Neuronal stem cell (in vitro differentiated cells): ENCODE results near the gene FHIT.
A peak's percentile ranks its signal among the peaks of the same experiment; 100 is the strongest.

Source experiments
- DNase-seq: peaks from one replicate; pipeline ENCODE4 v3.0.0-alpha.2; 2013; ENCODE audit warnings: low spot score
- H2AFZ ChIP-seq: one replicate; pipeline ENCODE4 v1.6.1; 2013; ENCODE audit warnings: mild to moderate bottlenecking, low read length, inconsistent platforms
- H2AK5ac ChIP-seq: 2 replicates; pipeline ENCODE4 v1.6.1; 2013; ENCODE audit warnings: low read depth, mild to moderate bottlenecking, inconsistent platforms, low read length, moderate library complexity, mixed read lengths
- H2BK120ac ChIP-seq: 2 replicates; pipeline ENCODE4 v1.6.1; 2013; ENCODE audit warnings: low read depth, mild to moderate bottlenecking, inconsistent platforms, low read length, moderate library complexity, mixed read lengths
- H2BK12ac ChIP-seq: one replicate; pipeline ENCODE4 v1.6.1; 2013; ENCODE audit warnings: low read length, inconsistent platforms
- H2BK15ac ChIP-seq: 2 replicates; pipeline ENCODE4 v1.6.1; 2013; ENCODE audit warnings: mild to moderate bottlenecking, low read length, inconsistent platforms, mixed read lengths
- H2BK5ac ChIP-seq: one replicate; pipeline ENCODE4 v1.6.1; 2013; ENCODE audit warnings: inconsistent platforms, mild to moderate bottlenecking, low read length, moderate library complexity
- H3K14ac ChIP-seq: one replicate; pipeline ENCODE4 v1.6.1; 2013; ENCODE audit warnings: low read length, inconsistent platforms
- H3K18ac ChIP-seq: 2 replicates; pipeline ENCODE4 v1.6.1; 2013; ENCODE audit warnings: low read length, inconsistent platforms
- H3K23ac ChIP-seq: 2 replicates; pipeline ENCODE4 v1.6.1; 2013; ENCODE audit warnings: low read depth, mild to moderate bottlenecking, mixed read lengths, low read length, inconsistent platforms; ENCODE audit not compliant: poor library complexity
- H3K27ac ChIP-seq: replicated peaks from 3 replicates; pipeline ENCODE4 v1.5.1; 2013; ENCODE audit warnings: low read length, inconsistent platforms
- H3K27me3 ChIP-seq, 3 experiments: 2 replicates each; pipeline ENCODE4 v1.6.1; 2013; ENCODE audit warnings: low read length in 3 of 3, mild to moderate bottlenecking in 2 of 3, inconsistent platforms in 1 of 3, low read depth in 1 of 3, mixed read lengths in 1 of 3, moderate library complexity in 1 of 3; ENCODE audit not compliant: control insufficient read depth in 3 of 3, insufficient read depth in 3 of 3
- H3K36me3 ChIP-seq, 2 donors: replicated peaks in 1 of 2; 2 replicates each; pipeline ENCODE4 v1.6.1; 2013; ENCODE audit warnings: low read length in 2 of 2; ENCODE audit not compliant: control insufficient read depth in 2 of 2, insufficient read depth in 2 of 2
- H3K4ac ChIP-seq: 2 replicates; pipeline ENCODE4 v1.6.1; 2013; ENCODE audit warnings: inconsistent platforms, mild to moderate bottlenecking, low read length, moderate library complexity
- H3K4me1 ChIP-seq, 2 donors: 1 replicate in 1 of 2; 2 replicates in 1 of 2; pipeline ENCODE4 v1.6.1; 2013; ENCODE audit warnings: low read length in 2 of 2, low read depth in 1 of 2; ENCODE audit not compliant: control insufficient read depth in 2 of 2, insufficient read depth in 1 of 2
- H3K4me2 ChIP-seq: one replicate; pipeline ENCODE4 v1.6.1; 2013; ENCODE audit warnings: mild to moderate bottlenecking, low read length, inconsistent platforms; ENCODE audit not compliant: insufficient read depth, poor library complexity, severe bottlenecking
- H3K4me3 ChIP-seq, 2 donors: 2 replicates each; pipeline ENCODE4 v1.5.1; 2013; ENCODE audit warnings: low read length in 2 of 2, mild to moderate bottlenecking in 2 of 2, inconsistent platforms in 1 of 2, moderate library complexity in 1 of 2
- H3K79me1 ChIP-seq: one replicate; pipeline ENCODE4 v1.6.1; 2013; ENCODE audit warnings: low read depth, mild to moderate bottlenecking, inconsistent platforms, low read length, moderate library complexity
- H3K9ac ChIP-seq: one replicate; pipeline ENCODE4 v1.6.1; 2013; ENCODE audit warnings: mild to moderate bottlenecking, low read depth, low read length, inconsistent platforms; ENCODE audit not compliant: poor library complexity
- H3K9me3 ChIP-seq, 2 donors: replicated peaks in 1 of 2; 2 replicates each; pipeline versions ENCODE3 to v1.6.1; 2013; ENCODE audit warnings: low read length in 2 of 2, mild to moderate bottlenecking in 2 of 2, inconsistent platforms in 1 of 2, low read depth in 1 of 2, mixed read lengths in 1 of 2, moderate library complexity in 1 of 2; ENCODE audit not compliant: control insufficient read depth in 2 of 2, insufficient read depth in 1 of 2
- H4K8ac ChIP-seq: one replicate; pipeline ENCODE4 v1.6.1; 2013; ENCODE audit warnings: low read depth, mild to moderate bottlenecking, inconsistent platforms, low read length, moderate library complexity
- H4K91ac ChIP-seq: one replicate; pipeline ENCODE4 v1.6.1; 2013; ENCODE audit warnings: low read length, low read depth, mild to moderate bottlenecking, inconsistent platforms; ENCODE audit not compliant: poor library complexity
- WGBS, 2 donors: extraction: QIAGEN DNeasy Blood & Tissue Kit; methylation state at CpG; one replicate each; pipeline ENCODE4 v1.1.7; 2013; ENCODE audit warnings: missing lambda C conversion rate in 2 of 2, mixed read lengths in 1 of 2; ENCODE audit not compliant: insufficient read length in 2 of 2, insufficient replicate concordance in 1 of 2; ENCODE audit errors: extremely low coverage in 2 of 2; 5-methylcytosine and 5-hydroxymethylcytosine counted together

Gene FHIT

GRCh38 chr3:61158216-61158615 lies 93.0 kb downstream of the FHIT start:
- H3K4me2 ChIP-seq = no peak overlapping the region
- no peak overlapping the region for H2BK15ac ChIP-seq
- H2BK5ac ChIP-seq = no peak overlapping the region
- no peak overlapping the region for H3K27ac ChIP-seq
- no CpG with 5 or more reads among the region's 4 CpGs for WGBS, 2 donors
- no peak overlapping the region for H3K4ac ChIP-seq
- no peak overlapping the region for H3K9ac ChIP-seq
- H2AK5ac ChIP-seq = no peak overlapping the region
- H3K14ac ChIP-seq = no peak overlapping the region
- DNase-seq = no peak
- no peaks in the 10 kb centered on the region for H3K4me1 ChIP-seq
- no peaks in the 10 kb centered on the region for H3K27me3 ChIP-seq
- H3K18ac ChIP-seq = no peak overlapping the region
- no peaks in the 10 kb centered on the region for H3K9me3 ChIP-seq
- H2BK12ac ChIP-seq = no peak overlapping the region
- no peak overlapping the region for H4K91ac ChIP-seq
- no peak overlapping the region for H4K8ac ChIP-seq
- no peak overlapping the region for H2AFZ ChIP-seq
- H3K36me3 ChIP-seq = no peaks in the 10 kb centered on the region
- no peak overlapping the region for H3K23ac ChIP-seq
- H3K4me3 ChIP-seq = no peak overlapping the region
- H2BK120ac ChIP-seq = no peak overlapping the region
- no peaks in the 10 kb centered on the region for H3K79me1 ChIP-seq

- no peak overlapping the region for H4K8ac ChIP-seq
- H4K91ac ChIP-seq = no peak overlapping the region
- no peak overlapping the region for H2BK15ac ChIP-seq
- no peak overlapping the region for H2AK5ac ChIP-seq
- H3K4ac ChIP-seq = no peak overlapping the region
- H2BK12ac ChIP-seq = no peak overlapping the region
- no peaks in the 10 kb centered on the region for H3K36me3 ChIP-seq
- H2BK5ac ChIP-seq = no peak overlapping the region
- H3K18ac ChIP-seq = no peak overlapping the region
- H2AFZ ChIP-seq = no peak overlapping the region
- H3K4me3 ChIP-seq = no peak overlapping the region
- no peaks in the 10 kb centered on the region for H3K9me3 ChIP-seq
- H2BK120ac ChIP-seq = no peak overlapping the region
- no peak overlapping the region for H3K27ac ChIP-seq
- no peaks in the 10 kb centered on the region for H3K27me3 ChIP-seq
- H3K4me1 ChIP-seq = no peaks in the 10 kb centered on the region
- no peaks in the 10 kb centered on the region for H3K79me1 ChIP-seq
- H3K4me2 ChIP-seq = no peak overlapping the region
- no peak overlapping the region for H3K23ac ChIP-seq
- no peak overlapping the region for H3K9ac ChIP-seq
- DNase-seq = no peak
- H3K14ac ChIP-seq = no peak overlapping the region
Observed at GRCh38 chr3:61157414-61157813, 93.8 kb downstream of the FHIT start.

GRCh38 chr3:61155701-61156292 lies 95.5 kb downstream of the FHIT start:
- H3K27ac ChIP-seq = no peak overlapping the region
- H3K23ac ChIP-seq = no peak overlapping the region
- H2BK12ac ChIP-seq = no peak overlapping the region
- H2BK5ac ChIP-seq = no peak overlapping the region
- no peak overlapping the region for H3K14ac ChIP-seq
- no peak overlapping the region for H3K9ac ChIP-seq
- H2AFZ ChIP-seq = no peak overlapping the region
- H3K4ac ChIP-seq = no peak overlapping the region
- no peak overlapping the region for H4K91ac ChIP-seq
- no peak overlapping the region for H3K4me2 ChIP-seq
- H2AK5ac ChIP-seq = no peak overlapping the region
- no peak overlapping the region for H3K4me3 ChIP-seq
- WGBS, 2 donors = no CpG with 5 or more reads among the region's 3 CpGs
- no peaks in the 10 kb centered on the region for H3K27me3 ChIP-seq
- H2BK120ac ChIP-seq = no peak overlapping the region
- H3K79me1 ChIP-seq = no peaks in the 10 kb centered on the region
- H3K9me3 ChIP-seq = no peaks in the 10 kb centered on the region
- H2BK15ac ChIP-seq = no peak overlapping the region
- DNase-seq = no peak
- H3K18ac ChIP-seq = no peak overlapping the region
- H3K36me3 ChIP-seq = no peaks in the 10 kb centered on the region
- no peaks in the 10 kb centered on the region for H3K4me1 ChIP-seq
- H4K8ac ChIP-seq = no peak overlapping the region

- Histone ChIP-seq H3K4me2 (no peak overlapping the region), H2BK12ac (no peak overlapping the region), H3K36me3 (no peaks in the 10 kb centered on the region), H3K4me1 (no peaks in the 10 kb centered on the region), H3K23ac (no peak overlapping the region), H3K18ac (no peak overlapping the region), H2BK120ac (no peak overlapping the region), H3K4me3 (no peak overlapping the region), H3K27ac (no peak overlapping the region), H2AFZ (peak overlapping the region; percentile 14), H3K9me3 (no peaks in the 10 kb centered on the region), H3K27me3 (no peaks in the 10 kb centered on the region), H2AK5ac (no peak overlapping the region), H4K91ac (no peak overlapping the region), H3K4ac (no peak overlapping the region), H3K9ac (no peak overlapping the region), H3K79me1 (no peaks in the 10 kb centered on the region), H3K14ac (no peak overlapping the region), H4K8ac (no peak overlapping the region), H2BK15ac (no peak overlapping the region), H2BK5ac (no peak overlapping the region)
- WGBS, 2 donors = no CpG with 5 or more reads among the region's 7 CpGs
- no peak for DNase-seq
Observed at GRCh38 chr3:61154457-61155198, 96.6 kb downstream of the FHIT start.
